GM12873 (cell line): ENCODE measurements around the gene SMTNL2.

ENCODE experiments used
- CTCF ChIP-seq: IDR thresholded peaks from 2 replicates; pipeline ENCODE4 v1.5.1; 2012; ENCODE audit warnings: low read depth, mild to moderate bottlenecking, moderate library complexity, low read length, control low read depth; ENCODE audit not compliant: insufficient read depth; ENCODE audit errors: missing control alignments

The SMTNL2 gene

DNA sequence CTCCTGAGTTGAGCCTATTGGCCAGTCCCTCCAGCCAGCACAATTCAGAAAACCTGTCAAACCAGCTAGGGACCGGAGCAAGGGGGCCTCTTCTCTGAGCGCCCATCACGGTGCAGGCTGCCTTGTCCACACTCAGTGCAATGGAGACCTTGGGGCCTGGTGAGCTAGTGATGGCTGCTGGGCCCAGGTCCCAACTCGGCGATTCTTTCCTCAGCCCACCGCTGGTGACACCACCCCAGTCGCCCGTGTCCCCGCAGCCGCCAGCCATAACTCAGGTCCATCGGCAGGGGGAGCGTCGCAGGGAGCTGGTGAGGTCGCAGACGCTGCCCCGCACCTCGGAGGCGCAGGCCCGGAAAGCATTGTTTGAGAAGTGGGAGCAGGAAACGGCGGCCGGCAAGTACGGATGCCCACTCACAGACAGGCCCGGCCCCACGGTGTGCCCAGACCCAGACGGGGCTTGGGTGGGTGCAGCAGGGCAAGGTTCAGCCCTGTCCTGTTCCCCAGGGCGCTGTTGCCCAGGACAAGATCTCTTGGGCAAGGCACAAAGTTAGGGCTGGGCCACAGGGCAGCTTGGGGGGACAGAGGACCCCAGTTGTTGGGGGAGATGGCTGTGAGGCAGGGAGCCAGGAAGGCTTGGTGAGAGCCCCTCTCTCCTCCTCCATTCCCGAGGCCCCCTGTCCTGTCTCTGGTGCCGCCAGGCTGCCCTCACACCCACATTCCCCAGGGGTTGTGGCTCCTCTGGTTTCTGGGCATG lies 10.8 kb downstream of the SMTNL2 start:
- peak; percentile 48 for TF ChIP-seq CTCF

DNA sequence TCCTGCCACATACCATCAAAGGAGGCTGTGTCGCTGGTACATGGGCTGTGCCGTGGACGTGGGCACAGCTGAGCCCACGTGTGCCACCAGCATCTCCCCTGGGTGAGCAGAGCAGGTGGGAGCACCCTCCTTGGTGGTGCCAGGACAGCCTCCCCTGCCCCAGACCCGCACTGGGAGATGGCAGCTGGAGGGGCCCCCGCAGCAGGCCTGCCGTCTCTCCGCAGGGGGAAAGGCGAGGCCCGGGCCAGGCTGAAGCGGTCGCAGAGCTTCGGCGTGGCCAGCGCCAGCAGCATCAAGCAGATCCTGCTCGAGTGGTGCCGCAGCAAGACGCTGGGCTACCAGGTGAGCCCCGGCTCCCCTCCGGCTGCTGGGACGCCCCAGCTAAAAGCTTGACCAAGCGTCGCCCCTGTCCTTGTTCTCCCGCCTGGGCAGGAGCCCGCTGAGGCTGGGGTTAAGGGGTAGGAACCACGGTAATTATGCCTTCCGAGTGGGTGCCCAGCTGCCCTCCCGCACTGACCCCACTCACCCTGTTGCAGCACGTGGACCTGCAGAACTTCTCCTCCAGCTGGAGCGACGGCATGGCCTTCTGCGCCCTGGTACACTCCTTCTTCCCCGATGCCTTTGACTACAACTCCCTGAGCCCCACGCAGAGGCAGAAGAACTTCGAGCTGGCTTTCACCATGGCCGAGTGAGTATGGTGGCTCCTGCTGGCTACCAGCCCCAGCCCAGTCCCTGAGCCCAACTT lies 12.5 kb downstream of the SMTNL2 start:
- TF ChIP-seq CTCF = no peak

DNA sequence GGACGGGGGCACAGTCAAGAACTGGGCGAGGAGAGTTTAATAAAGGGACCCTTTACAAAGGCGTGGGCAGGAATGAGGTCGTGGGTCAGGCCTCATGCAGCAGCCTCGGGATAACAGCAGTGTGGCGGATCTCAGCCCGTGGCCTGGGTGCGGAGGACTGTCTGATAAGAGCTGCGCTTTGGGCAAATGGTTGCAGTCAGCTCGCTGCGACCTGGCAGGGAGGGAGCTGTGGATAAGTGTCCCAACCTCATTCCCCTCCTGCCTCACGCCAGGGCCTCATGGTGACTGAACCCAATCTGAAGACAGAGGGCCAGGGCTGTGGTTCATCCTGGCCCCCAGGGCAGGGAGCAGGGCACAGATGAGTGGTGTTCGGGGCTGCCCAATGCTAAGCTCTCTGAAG lies 13.6 kb downstream of the SMTNL2 start:
- TF ChIP-seq CTCF = no peak

GRCh38 chr17:4598776-4599504 lies 14.6 kb downstream of the SMTNL2 start:
- TF ChIP-seq CTCF = no peak

DNA sequence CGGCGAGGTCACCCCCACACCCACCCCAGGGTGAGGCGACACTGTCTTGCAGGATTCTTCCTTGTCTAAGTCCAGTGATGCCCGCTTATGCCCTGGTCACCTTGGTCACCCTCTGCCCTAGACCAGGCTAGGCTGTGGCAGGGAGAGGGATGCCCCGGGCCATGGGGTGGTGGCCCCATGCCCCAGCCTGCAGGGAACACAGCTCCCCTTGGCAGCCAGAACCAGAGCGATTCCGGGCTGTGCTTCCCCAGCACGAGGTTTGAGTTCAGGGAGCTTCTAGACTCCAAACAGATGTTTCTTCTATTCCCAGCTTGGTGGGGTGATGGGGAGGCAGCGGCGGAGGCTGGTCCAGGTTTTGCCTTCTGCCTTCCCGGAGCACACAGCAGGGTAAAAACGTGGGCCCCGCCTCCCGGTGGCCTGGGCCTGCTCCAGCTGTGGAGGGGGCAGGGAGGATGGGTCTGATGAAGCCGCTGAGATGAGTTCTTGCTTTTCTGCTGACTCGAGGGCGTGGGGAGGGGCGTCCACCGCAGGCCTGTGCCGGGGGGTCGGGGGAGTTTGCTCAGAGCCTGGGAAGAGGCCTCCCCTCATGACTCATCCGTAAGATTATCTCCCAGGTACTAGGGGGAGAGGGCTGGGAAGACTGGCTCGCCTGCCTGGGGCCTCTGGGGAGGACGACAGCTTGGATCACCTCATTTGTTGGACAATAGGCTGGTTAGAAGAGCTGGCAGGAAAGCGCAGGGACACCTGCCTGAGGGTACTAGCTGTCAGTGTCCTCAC lies 15.4 kb downstream of the SMTNL2 start:
- TF ChIP-seq CTCF = no peak

- TF ChIP-seq CTCF = no peak
Observed at GRCh38 chr17:4600563-4600962, 16.2 kb downstream of the SMTNL2 start.

DNA sequence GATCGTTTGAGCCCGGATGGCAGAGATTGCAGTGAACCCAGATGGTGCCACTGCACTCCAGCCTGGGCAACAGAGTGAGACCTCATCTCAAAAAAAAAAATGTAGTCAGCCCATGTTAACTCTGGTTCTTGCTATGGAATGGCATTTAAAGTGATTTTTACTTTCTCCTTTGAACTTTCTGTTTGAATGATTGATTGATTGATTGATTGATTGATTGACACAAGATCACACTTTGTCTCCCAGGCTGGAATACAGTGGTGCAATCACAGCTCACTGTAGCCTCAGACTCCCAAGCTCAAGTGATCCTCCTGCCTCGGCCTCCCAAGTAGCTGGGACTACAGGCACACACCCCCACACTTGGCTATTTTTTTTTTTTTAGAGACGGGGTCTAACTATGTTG lies 17.0 kb downstream of the SMTNL2 start:
- no peak for TF ChIP-seq CTCF
